Measurements from ENCODE around the gene INF2.
A peak's percentile ranks its signal among the peaks of the same experiment; 100 is the strongest.
"Not testable (repeated sequence)": the region's sequence is repeated elsewhere in the genome, so short reads cannot be mapped to it uniquely, and the experiment has no call there.

INF2 gene

GRCh38 chr14:104724407-104724980 is 35.1 kb downstream of the INF2 start:
- peak in 1 of 2 donors; percentile 39 for DNase-seq

GRCh38 chr14:104724981-104725771 is 35.8 kb downstream of the INF2 start:
- DNase-seq: no peak

DNA sequence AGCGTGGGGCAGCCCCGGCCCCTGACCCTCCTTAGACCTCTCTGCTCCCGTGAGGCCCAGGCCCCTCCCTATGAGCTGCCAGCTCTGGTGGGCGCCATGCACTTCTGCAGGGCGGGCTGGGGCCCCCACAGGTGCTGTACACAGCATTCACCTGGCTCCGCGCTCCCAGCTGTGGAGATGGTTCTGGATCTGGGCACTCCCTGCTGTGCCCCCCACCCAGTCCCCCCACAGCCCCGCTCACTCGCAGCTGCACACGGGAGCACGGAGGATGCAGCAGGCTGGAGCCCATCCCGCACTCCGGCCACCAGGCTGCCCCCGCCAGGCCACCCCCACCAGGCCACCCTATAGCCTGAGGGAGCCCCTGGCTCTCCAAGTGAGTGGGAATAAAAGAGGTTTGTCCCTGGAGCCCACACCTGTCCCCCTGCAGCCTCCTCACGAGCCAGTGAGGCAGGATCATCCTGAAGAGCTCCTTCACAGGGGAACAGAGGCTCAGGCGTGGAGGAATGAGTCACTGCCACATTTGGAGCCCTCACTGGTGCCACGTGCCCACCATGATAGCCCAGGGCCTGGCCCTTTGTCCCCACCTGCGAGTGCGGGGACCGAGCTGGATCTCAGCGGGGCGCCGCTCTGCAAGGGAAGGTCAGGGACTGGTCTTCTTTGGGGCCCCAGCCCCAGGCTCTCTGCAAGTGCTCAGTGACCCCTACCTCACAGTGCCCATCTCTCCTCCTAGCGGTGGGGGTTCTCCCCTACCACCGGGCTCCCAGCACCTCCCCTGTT is 36.5 kb downstream of the INF2 start:
- no peak for DNase-seq

GRCh38 chr14:104726600-104727451 is 37.4 kb downstream of the INF2 start:
- no peak for DNase-seq

DNA sequence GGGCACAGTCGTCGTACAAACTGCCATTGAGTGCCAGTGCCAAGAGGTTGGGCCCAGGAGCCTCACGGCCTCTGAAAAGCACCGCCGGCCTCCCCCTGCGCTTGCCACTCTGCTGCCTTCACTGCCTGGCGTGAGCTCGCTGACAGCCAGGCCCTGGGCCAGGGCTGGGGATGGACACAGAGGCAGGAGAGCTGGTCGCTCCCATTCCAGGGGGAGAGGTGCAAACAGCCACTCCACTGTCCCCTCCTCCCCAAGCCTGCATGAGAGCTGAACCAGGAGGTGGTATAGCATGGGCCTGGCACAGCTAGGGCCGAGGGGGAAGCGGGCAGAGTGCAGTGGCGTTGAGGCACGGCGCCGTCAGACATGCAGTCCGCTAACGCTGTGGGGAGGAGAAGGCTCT is 39.2 kb downstream of the INF2 start:
- no peak for DNase-seq

GRCh38 chr14:104729176-104729834 is 39.9 kb downstream of the INF2 start:
- not testable (repeated sequence) for DNase-seq

DNA sequence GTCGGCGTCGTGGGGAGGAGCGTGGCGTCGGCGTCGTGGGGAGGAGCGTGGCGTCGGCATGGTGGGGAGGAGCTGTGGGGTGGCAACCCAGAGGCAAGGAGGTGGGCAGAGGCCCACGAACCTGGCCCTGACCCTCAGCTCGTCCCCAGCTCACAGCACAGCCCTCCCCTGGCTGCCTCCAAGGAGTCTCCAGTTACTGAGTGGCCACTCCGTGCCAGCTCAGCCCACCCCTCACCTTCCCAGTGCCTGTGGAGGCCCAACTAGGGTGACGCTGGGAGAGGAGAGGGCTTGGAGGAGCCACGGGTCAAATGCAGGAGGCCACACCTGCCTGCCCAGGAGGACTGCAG is 40.4 kb downstream of the INF2 start:
- no peak for DNase-seq

DNA sequence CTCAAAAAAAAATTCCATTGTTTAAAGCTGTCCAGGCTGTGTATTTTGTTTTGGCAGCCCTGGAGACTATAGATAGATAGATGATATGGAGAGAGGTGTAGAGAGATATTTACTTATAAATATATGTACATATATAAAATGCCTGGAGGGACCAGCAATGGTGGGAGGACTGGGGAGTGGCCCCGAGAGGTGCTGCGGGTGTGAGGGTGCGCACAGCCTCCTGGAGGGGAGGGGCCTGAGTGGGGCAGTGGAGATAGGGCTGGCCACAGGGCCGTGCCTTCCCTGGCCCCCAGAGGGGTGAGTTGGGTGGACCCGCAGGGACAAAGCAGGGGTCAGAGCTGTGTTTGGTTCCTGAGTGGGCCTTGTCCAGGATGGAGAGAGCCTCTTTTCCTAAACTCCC is 41.1 kb downstream of the INF2 start:
- no peak for DNase-seq

- no peak for DNase-seq
Measured at GRCh38 chr14:104731320-104732294, 42.2 kb downstream of the INF2 start.

- DNase-seq: no peak
Measured at GRCh38 chr14:104732355-104732804, 43.0 kb downstream of the INF2 start.

DNA sequence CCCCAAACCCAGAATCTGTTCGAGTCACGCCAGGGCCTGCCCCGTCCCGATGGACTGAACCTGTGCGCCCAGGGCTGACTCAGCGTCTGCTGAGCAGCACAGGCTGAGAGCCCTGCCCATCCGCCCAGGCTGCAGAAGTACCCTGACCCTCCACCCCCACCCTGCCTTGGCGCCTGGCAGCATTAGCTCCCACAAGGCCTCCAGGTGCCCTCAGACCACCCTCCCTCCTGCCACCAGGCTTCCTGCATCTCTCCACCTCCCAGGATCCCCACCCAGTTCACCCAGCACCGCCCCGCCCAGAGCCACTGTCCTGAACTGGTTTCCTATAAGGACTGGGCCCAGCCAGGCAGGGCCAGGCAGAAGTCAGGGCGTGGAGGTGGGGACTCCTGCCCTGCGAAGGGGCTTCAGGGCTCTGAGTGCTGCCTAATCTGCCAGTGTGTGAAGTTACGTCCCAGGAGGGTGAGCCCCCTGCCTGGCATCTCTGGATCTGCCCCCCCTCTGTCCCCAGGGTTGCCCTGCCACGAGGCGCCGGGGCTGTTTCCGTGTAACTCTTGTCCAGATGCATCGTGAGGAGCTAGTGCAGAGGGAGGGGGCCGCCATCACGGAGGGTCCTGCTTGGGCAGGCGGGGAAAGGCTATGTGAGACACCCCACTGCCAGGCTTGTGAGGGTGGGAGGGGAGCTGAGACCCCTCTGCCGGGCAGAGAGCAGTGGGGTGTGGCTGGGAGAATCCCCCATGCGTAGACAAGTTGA is 43.7 kb downstream of the INF2 start:
- DNase-seq: no peak

GRCh38 chr14:104734051-104734587 is 44.7 kb downstream of the INF2 start:
- DNase-seq: no peak

- DNase-seq: no peak
Measured at GRCh38 chr14:104734601-104734990, 45.2 kb downstream of the INF2 start.

DNA sequence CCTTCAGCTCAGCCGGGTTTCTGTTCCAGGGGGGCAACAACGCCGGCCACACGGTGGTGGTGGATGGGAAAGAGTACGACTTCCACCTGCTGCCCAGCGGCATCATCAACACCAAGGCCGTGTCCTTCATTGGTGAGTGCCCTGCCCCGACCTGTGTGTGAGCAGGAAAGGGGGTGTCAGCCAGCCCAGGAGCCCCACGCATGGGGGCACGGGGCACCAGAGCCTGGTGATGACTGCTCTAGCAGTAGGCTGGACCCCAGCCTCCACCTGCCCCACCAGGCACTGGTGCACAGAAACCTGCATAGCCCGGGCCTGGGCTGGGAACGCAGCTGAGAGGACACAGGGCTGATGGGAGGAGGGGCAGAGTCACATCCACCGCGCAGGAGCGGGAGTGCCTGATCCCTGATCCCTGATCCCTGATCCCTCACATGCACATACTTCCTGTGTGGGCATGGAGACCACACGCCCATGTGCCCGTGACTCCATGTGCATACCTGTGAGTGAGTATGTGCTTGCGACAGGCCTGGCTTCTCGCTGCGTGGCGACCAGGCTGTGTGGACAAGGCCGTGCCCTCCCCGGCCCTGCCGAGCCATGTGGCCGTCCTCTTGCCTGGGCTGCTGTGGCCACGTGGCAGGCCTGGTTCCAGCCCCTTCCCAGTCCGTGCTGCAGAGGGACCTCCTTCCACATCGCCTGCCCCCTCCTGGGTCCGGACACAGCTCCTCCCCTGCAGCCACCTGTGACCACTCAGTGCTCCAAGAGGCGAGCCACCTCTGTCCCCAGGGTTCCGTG is 45.8 kb downstream of the INF2 start:
- DNase-seq: no peak

- peak in 1 of 2 donors; percentile 7 for DNase-seq
Measured at GRCh38 chr14:104735830-104736642, 46.6 kb downstream of the INF2 start.

- DNase-seq: no peak
Measured at GRCh38 chr14:104738375-104739019, 49.1 kb downstream of the INF2 start.

DNA sequence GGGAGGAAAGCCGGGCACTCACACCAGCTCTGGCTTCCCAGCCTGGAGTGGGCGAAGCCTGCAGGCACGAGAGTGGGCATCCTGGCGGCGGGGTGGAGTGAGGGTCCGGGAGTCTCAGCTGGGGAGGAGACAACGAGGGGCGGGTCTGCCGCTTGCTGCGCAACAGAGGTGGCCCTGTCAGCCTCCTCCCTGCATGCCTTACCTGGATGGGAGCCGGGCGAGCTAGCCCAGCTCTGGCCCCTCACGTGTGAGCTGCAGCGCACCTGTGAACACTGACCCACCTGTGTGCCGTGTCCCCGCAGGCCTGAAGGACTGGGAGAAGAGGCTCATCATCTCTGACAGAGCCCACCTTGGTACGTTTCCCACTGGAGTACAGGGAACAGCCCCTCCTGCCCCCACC is 49.6 kb downstream of the INF2 start:
- no peak for DNase-seq

Data from bone marrow (tissue), 2 donors.